Peyer's patch (tissue), 4 donors: ENCODE data around the gene CAPN1. TPM values are rescaled to one million over a fixed set of nuclear protein-coding genes. Genes with fewer than 3 reads are reported as not detected.
A peak's percentile ranks its signal among the peaks of the same experiment; 100 is the strongest.

Experiments used
- DNase-seq, 3 donors: peaks; one replicate each; pipeline ENCODE4 v3.0.0-alpha.2; 2017 to 2019
- H3K27ac ChIP-seq, 4 donors: fragments of 200-600 bp; sonication (generic); one replicate each; pipeline ENCODE4 v1.5.1; 2016 to 2019
- H3K27me3 ChIP-seq, 2 donors: fragments of 200-600 bp; sonication (generic); one replicate each; pipeline ENCODE4 v1.5.1; 2019
- H3K36me3 ChIP-seq, 3 donors: fragments of 200-600 bp; sonication (generic); one replicate each; pipeline ENCODE4 v1.5.1; 2016 to 2019
- H3K4me1 ChIP-seq, 4 donors: fragments of 200-600 bp; sonication (generic); one replicate each; pipeline ENCODE4 v1.5.1; 2016 to 2019
- H3K4me3 ChIP-seq, 4 donors: fragments of 200-600 bp; sonication (generic); 1 replicate in 3 of 4; 2 replicates in 1 of 4; pipeline ENCODE4 v1.5.1; 2016 to 2019; ENCODE audit warnings: mild to moderate bottlenecking in 1 of 4
- H3K9me3 ChIP-seq, 4 donors: fragments of 200-600 bp; sonication (generic); one replicate each; pipeline ENCODE4 v1.5.1; 2016 to 2019; ENCODE audit warnings: mild to moderate bottlenecking in 1 of 4
- POLR2A ChIP-seq, 2 donors: fragments of 450-650 bp; IDR thresholded peaks; one replicate each; pipeline ENCODE4 v1.5.1; 2017; ENCODE audit warnings: antibody characterized with exemption in 2 of 2, mild to moderate bottlenecking in 2 of 2, moderate library complexity in 2 of 2
- total RNA-seq, 4 donors: library from RNA; depleted of rRNA; stranded (reverse); fragments of >200 nt; gene quantifications; one replicate each; pipeline ENCODE4 v1.1.0, GENCODE V29; 2016
- TF ChIP-seq, protein P1 (sequence below), 6 experiments: fragments of 450-650 bp in 4 of 6; fragments of 200-600 bp in 2 of 6; sonication (generic) in 1 of 6; IDR thresholded peaks; one replicate each; pipeline ENCODE4 v1.5.1; 2017 to 2019; ENCODE audit warnings: antibody characterized with exemption in 6 of 6, mild to moderate bottlenecking in 3 of 6, moderate library complexity in 1 of 6

CAPN1 gene
- total RNA-seq, 4 donors from 2014 or later = 320 to 598 (median 559) TPM

- Histone ChIP-seq H3K4me3 (peak overlapping the region in 3 of 4 donors; percentile 1 to 42 (median 32)), H3K4me1 (no peaks in the 10 kb centered on the region)
- DNase-seq = peak in 2 of 3 donors; percentile 49 to 68
Observed at GRCh38 chr11:65165410-65166317, 16.1 kb upstream of the CAPN1 start.

DNA sequence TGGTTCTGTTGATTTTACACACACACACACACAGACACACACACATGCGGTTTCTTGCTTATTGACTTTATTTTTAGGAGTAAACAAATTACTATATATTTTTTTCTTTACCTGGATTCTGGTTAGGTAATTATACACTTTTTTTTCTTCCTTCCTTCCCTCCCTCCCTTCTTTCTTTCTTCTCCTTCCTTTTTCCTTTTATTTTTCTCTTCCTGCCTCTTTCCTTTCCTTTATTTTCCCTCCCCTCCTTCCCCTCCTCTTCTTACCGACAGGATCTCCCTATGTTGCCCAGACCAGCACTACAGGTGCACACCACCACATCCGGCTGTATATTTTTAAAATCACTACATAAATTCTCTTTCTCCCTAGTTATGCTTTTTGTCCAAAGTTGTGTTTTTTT lies 14.8 kb upstream of the CAPN1 start:
- Histone ChIP-seq H3K9me3 (no peaks in the 10 kb centered on the region), H3K36me3 (no peaks in the 10 kb centered on the region), H3K27me3 (no peaks in the 10 kb centered on the region), H3K27ac (no peak overlapping the region), H3K4me1 (no peaks in the 10 kb centered on the region), H3K4me3 (no peak overlapping the region)
- TF ChIP-seq POLR2A (IDR thresholded peaks at IDR 0.05) = no peak
- TF ChIP-seq, protein P1, sequence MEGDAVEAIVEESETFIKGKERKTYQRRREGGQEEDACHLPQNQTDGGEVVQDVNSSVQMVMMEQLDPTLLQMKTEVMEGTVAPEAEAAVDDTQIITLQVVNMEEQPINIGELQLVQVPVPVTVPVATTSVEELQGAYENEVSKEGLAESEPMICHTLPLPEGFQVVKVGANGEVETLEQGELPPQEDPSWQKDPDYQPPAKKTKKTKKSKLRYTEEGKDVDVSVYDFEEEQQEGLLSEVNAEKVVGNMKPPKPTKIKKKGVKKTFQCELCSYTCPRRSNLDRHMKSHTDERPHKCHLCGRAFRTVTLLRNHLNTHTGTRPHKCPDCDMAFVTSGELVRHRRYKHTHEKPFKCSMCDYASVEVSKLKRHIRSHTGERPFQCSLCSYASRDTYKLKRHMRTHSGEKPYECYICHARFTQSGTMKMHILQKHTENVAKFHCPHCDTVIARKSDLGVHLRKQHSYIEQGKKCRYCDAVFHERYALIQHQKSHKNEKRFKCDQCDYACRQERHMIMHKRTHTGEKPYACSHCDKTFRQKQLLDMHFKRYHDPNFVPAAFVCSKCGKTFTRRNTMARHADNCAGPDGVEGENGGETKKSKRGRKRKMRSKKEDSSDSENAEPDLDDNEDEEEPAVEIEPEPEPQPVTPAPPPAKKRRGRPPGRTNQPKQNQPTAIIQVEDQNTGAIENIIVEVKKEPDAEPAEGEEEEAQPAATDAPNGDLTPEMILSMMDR (IDR thresholded peaks at IDR 0.05) = no peak
- DNase-seq = no peak

More at GRCh38 chr11:65165410-65166317, 16.1 kb upstream of the CAPN1 start:
- Histone ChIP-seq H3K9me3 (no peaks in the 10 kb centered on the region), H3K27me3 (no peaks in the 10 kb centered on the region), H3K27ac (peak overlapping the region in 1 of 4 donors; percentile 33), H3K36me3 (no peaks in the 10 kb centered on the region)
- TF ChIP-seq POLR2A (IDR thresholded peaks at IDR 0.05) = no peak
- TF ChIP-seq, protein P1 (IDR thresholded peaks at IDR 0.05) = no peak

DNA sequence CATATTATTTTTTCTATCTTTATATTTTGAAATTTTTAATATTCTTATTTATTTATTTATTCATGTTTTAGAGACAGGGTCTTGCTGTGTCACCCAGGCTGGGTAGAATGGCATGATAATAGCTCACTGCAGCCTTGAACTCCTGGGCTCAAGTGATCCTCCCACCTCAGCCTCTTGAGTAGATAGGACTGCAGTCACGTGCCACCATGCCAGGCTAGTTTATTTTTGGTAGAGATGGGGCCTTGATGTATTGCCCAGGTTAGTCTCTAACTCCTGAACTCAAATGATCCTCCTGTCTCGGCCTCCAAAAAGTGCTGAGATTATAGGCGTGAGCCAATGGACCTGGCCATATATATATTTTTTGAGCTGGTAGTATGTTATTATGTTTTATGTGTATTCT lies 14.1 kb upstream of the CAPN1 start:
- Histone ChIP-seq H3K36me3 (no peaks in the 10 kb centered on the region), H3K4me3 (no peak overlapping the region), H3K27me3 (no peaks in the 10 kb centered on the region), H3K27ac (no peak overlapping the region), H3K4me1 (no peaks in the 10 kb centered on the region), H3K9me3 (no peaks in the 10 kb centered on the region)
- DNase-seq = no peak
- no peak for TF ChIP-seq POLR2A (IDR thresholded peaks at IDR 0.05)
- TF ChIP-seq, protein P1 (IDR thresholded peaks at IDR 0.05) = no peak

DNA sequence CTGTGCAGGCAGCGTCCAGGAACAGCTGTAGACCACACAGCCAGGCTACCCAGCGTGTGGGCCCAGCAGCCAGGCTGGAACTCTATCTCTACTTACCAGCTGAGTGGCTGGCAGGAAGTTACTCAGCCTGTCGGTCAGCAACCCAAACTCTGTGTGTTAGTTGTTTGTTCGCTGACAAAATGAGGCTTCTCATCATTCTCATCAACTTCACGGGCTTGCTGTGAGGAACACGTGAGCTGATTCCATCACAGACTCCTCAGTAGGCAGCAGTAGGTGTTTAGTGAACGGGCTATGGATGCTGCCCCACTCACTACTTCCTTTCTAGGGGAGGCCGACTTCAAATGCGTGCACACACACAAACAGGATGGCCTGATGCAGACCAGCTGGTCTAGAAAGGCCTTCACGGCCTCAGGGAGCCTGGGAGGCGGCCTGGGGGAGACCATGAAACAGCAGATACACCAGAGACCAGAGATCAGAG lies 12.5 kb upstream of the CAPN1 start:
- DNase-seq = peak in 1 of 3 donors; percentile 33
- Histone ChIP-seq H3K36me3 (no peaks in the 10 kb centered on the region), H3K27ac (peak overlapping the region in 3 of 4 donors; percentile 8 to 43 (median 28)), H3K27me3 (no peaks in the 10 kb centered on the region), H3K4me1 (no peaks in the 10 kb centered on the region), H3K9me3 (no peaks in the 10 kb centered on the region), H3K4me3 (no peak overlapping the region)
- TF ChIP-seq POLR2A (IDR thresholded peaks at IDR 0.05) = no peak
- TF ChIP-seq, protein P1 (IDR thresholded peaks at IDR 0.05) = no peak

GRCh38 chr11:65170058-65170534 lies 11.6 kb upstream of the CAPN1 start, which contains the start of gene SPDYC:
SPDYC (plus strand) TSS chr11:65170233; CDS start chr11:65171358, 1,125 bp downstream.
- Histone ChIP-seq H3K36me3 (no peaks in the 10 kb centered on the region), H3K4me1 (no peaks in the 10 kb centered on the region), H3K27ac (peak within 1 kb of the TSS in 3 of 4 donors; percentile 8 to 43 (median 28)), H3K9me3 (no peaks in the 10 kb centered on the region), H3K4me3 (no peak within 1 kb of the TSS), H3K27me3 (no peaks in the 10 kb centered on the region)
- DNase-seq = no peak
- TF ChIP-seq, protein P1 (IDR thresholded peaks at IDR 0.05) = no peak
- no peak for TF ChIP-seq POLR2A (IDR thresholded peaks at IDR 0.05)
